ENCODE results near the gene MED22. TPM values are rescaled to one million over a fixed set of nuclear protein-coding genes. Genes with fewer than 3 reads are reported as not detected.

MED22 gene
- total and polyA plus RNA-seq, 2 donors (not counting 1 experiment from before 2014, with no cell fraction given): 13.9 to 17.8 TPM

- Histone ChIP-seq H3K4me1 (ENCODE audit: control insufficient read depth, extremely low read depth, insufficient read depth, low read length) (peaks cover 11% of the 10 kb centered on the region), H3K9me3 (ENCODE audit: control insufficient read depth, insufficient read depth, low read depth, low read length) (no peaks in the 10 kb centered on the region), H3K4me3 (replicated peaks in 1 of 4; ENCODE audit: control extremely low read depth in 1 of 4, insufficient read depth in 1 of 4, low read depth in 3 of 4, low read length in 4 of 4) (peak overlapping the region; percentile 81 to 95 (median 92)), H4K20me1 (ENCODE audit: control insufficient read depth, extremely low read depth, insufficient read depth, low read length) (no peaks in the 10 kb centered on the region), H3K4me2 (ENCODE audit: extremely low read depth, insufficient read depth, low read length) (peak overlapping the region; percentile 100), H2AFZ (ENCODE audit: low read length) (no peak overlapping the region), H3K27ac (ENCODE audit: insufficient read depth, low read length) (peak overlapping the region; percentile 92), H3K79me2 (ENCODE audit: control insufficient read depth, insufficient read depth, low read length) (peaks cover 43% of the 10 kb centered on the region), H3K27me3 (ENCODE audit: control insufficient read depth, insufficient read depth, low read length) (no peaks in the 10 kb centered on the region), H3K9ac (ENCODE audit: insufficient read depth, low read length) (peak overlapping the region; percentile 97), H3K36me3 (ENCODE audit: control insufficient read depth, insufficient read depth, low read length) (peaks cover 30% of the 10 kb centered on the region)
- TF ChIP-seq CTCF (conservative IDR thresholded peaks at IDR 0.05 in 1 of 2, IDR thresholded peaks at IDR 0.05 in 1 of 2; ENCODE audit: low read depth in 1 of 2, low read length in 2 of 2) (no peak), EZH2 (IDR thresholded peaks at IDR 0.05; ENCODE audit: low read length, missing control alignments) (no peak)
- no peak for DNase-seq (ENCODE audit: low read depth in 2 of 2)
Observed at GRCh38 chr9:133348718-133349573, 1.0 kb upstream of the MED22 start.

GRCh38 chr9:133347515-133347984 is 381 bp downstream of the MED22 start:
- no peaks in the 10 kb centered on the region for H3K9me3 ChIP-seq (ENCODE audit: control insufficient read depth, insufficient read depth, low read depth, low read length)
- DNase-seq (ENCODE audit: low read depth in 2 of 2): peak in 1 of 2 donors; percentile 30
- peak overlapping the region; percentile 74 for H3K9ac ChIP-seq (ENCODE audit: insufficient read depth, low read length)
- peaks cover 11% of the 10 kb centered on the region for H3K4me1 ChIP-seq (ENCODE audit: control insufficient read depth, extremely low read depth, insufficient read depth, low read length)
- peak overlapping the region; percentile 81 to 95 (median 92) for H3K4me3 ChIP-seq (replicated peaks in 1 of 4; ENCODE audit: control extremely low read depth in 1 of 4, insufficient read depth in 1 of 4, low read depth in 3 of 4, low read length in 4 of 4)
- no peak overlapping the region for H2AFZ ChIP-seq (ENCODE audit: low read length)
- TF ChIP-seq EZH2 (IDR thresholded peaks at IDR 0.05; ENCODE audit: low read length, missing control alignments) (no peak), CTCF (conservative IDR thresholded peaks at IDR 0.05 in 1 of 2, IDR thresholded peaks at IDR 0.05 in 1 of 2; ENCODE audit: low read depth in 1 of 2, low read length in 2 of 2) (no peak)
- peak overlapping the region; percentile 66 for H3K27ac ChIP-seq (ENCODE audit: insufficient read depth, low read length)
- H4K20me1 ChIP-seq (ENCODE audit: control insufficient read depth, extremely low read depth, insufficient read depth, low read length): no peaks in the 10 kb centered on the region
- peaks cover 37% of the 10 kb centered on the region for H3K36me3 ChIP-seq (ENCODE audit: control insufficient read depth, insufficient read depth, low read length)
- peak overlapping the region; percentile 85 for H3K4me2 ChIP-seq (ENCODE audit: extremely low read depth, insufficient read depth, low read length)
- no peaks in the 10 kb centered on the region for H3K27me3 ChIP-seq (ENCODE audit: control insufficient read depth, insufficient read depth, low read length)
- H3K79me2 ChIP-seq (ENCODE audit: control insufficient read depth, insufficient read depth, low read length): peaks cover 43% of the 10 kb centered on the region

- no peak overlapping the region for H2AFZ ChIP-seq (ENCODE audit: low read length)
- H4K20me1 ChIP-seq (ENCODE audit: control insufficient read depth, extremely low read depth, insufficient read depth, low read length): no peaks in the 10 kb centered on the region
- H3K27me3 ChIP-seq (ENCODE audit: control insufficient read depth, insufficient read depth, low read length): no peaks in the 10 kb centered on the region
- no peak for DNase-seq (ENCODE audit: low read depth in 2 of 2)
- peak overlapping the region; percentile 50 to 95 (median 92) for H3K4me3 ChIP-seq (replicated peaks in 1 of 4; ENCODE audit: control extremely low read depth in 1 of 4, insufficient read depth in 1 of 4, low read depth in 3 of 4, low read length in 4 of 4)
- H3K9me3 ChIP-seq (ENCODE audit: control insufficient read depth, insufficient read depth, low read depth, low read length): no peaks in the 10 kb centered on the region
- H3K36me3 ChIP-seq (ENCODE audit: control insufficient read depth, insufficient read depth, low read length): peaks cover 37% of the 10 kb centered on the region
- peak overlapping the region; percentile 4 for H3K27ac ChIP-seq (ENCODE audit: insufficient read depth, low read length)
- no peak for TF ChIP-seq EZH2 (IDR thresholded peaks at IDR 0.05; ENCODE audit: low read length, missing control alignments)
- TF ChIP-seq CTCF (conservative IDR thresholded peaks at IDR 0.05 in 1 of 2, IDR thresholded peaks at IDR 0.05 in 1 of 2; ENCODE audit: low read depth in 1 of 2, low read length in 2 of 2): no peak
- peaks cover 43% of the 10 kb centered on the region for H3K79me2 ChIP-seq (ENCODE audit: control insufficient read depth, insufficient read depth, low read length)
- peaks cover 11% of the 10 kb centered on the region for H3K4me1 ChIP-seq (ENCODE audit: control insufficient read depth, extremely low read depth, insufficient read depth, low read length)
- no peak overlapping the region for H3K9ac ChIP-seq (ENCODE audit: insufficient read depth, low read length)
- peak overlapping the region; percentile 85 for H3K4me2 ChIP-seq (ENCODE audit: extremely low read depth, insufficient read depth, low read length)
Observed at GRCh38 chr9:133346021-133346785, 1.7 kb downstream of the MED22 start.
